Esophagus (tissue), 2 donors: ENCODE measurements around the gene KCP. TPM values are rescaled to one million over a fixed set of nuclear protein-coding genes. Genes with fewer than 3 reads are reported as not detected.
"Not testable (repeated sequence)": the region's sequence is repeated elsewhere in the genome, so short reads cannot be mapped to it uniquely, and the experiment has no call there.

ENCODE experiments used
- H3K27ac ChIP-seq, 2 donors: one replicate each; pipeline ENCODE4 v1.5.1; 2013; ENCODE audit warnings: low read depth in 2 of 2, mild to moderate bottlenecking in 2 of 2, inconsistent platforms in 1 of 2, low read length in 1 of 2, moderate library complexity in 1 of 2
- H3K27me3 ChIP-seq, 2 donors: one replicate each; pipeline ENCODE4 v1.6.1; 2013; ENCODE audit warnings: low read length in 2 of 2, control low read depth in 1 of 2, mild to moderate bottlenecking in 1 of 2; ENCODE audit not compliant: insufficient read depth in 2 of 2, control insufficient read depth in 1 of 2
- H3K36me3 ChIP-seq, 2 donors: one replicate each; pipeline ENCODE4 v1.6.1; 2013; ENCODE audit warnings: low read length in 1 of 2; ENCODE audit not compliant: control insufficient read depth in 2 of 2, insufficient read depth in 2 of 2
- H3K4me1 ChIP-seq, 2 donors: one replicate each; pipeline ENCODE4 v1.6.1; 2013; ENCODE audit warnings: low read length in 1 of 2; ENCODE audit not compliant: control insufficient read depth in 2 of 2, insufficient read depth in 2 of 2
- H3K4me3 ChIP-seq, 2 donors: one replicate each; pipeline ENCODE4 v1.5.1; 2013; ENCODE audit warnings: low read length in 2 of 2, mild to moderate bottlenecking in 2 of 2, low read depth in 1 of 2, moderate library complexity in 1 of 2
- H3K9me3 ChIP-seq, 2 donors: one replicate each; pipeline ENCODE4 v1.6.1; 2013; ENCODE audit warnings: mild to moderate bottlenecking in 2 of 2, low read depth in 1 of 2, low read length in 1 of 2, moderate library complexity in 1 of 2; ENCODE audit not compliant: control insufficient read depth in 2 of 2, insufficient read depth in 1 of 2
- WGBS, 2 donors: extraction: QIAGEN DNeasy Blood & Tissue Kit; methylation state at CpG; one replicate each; pipeline ENCODE4 v1.1.7; 2013; 5-methylcytosine and 5-hydroxymethylcytosine counted together
- polyA plus RNA-seq, 2 donors: library from polyadenylated mRNA; stranded (reverse); fragments of 200-250 nt; gene quantifications; one replicate each; pipeline ENCODE4 v1.2.3, GENCODE V29; 2013
- donor health status: healthy with polysubstance abuse.
- donor health status: Bipolar disorder and iron deficiency.

KCP gene
- polyA plus RNA-seq, 2 donors, result 1.4 to 5.5 TPM

DNA sequence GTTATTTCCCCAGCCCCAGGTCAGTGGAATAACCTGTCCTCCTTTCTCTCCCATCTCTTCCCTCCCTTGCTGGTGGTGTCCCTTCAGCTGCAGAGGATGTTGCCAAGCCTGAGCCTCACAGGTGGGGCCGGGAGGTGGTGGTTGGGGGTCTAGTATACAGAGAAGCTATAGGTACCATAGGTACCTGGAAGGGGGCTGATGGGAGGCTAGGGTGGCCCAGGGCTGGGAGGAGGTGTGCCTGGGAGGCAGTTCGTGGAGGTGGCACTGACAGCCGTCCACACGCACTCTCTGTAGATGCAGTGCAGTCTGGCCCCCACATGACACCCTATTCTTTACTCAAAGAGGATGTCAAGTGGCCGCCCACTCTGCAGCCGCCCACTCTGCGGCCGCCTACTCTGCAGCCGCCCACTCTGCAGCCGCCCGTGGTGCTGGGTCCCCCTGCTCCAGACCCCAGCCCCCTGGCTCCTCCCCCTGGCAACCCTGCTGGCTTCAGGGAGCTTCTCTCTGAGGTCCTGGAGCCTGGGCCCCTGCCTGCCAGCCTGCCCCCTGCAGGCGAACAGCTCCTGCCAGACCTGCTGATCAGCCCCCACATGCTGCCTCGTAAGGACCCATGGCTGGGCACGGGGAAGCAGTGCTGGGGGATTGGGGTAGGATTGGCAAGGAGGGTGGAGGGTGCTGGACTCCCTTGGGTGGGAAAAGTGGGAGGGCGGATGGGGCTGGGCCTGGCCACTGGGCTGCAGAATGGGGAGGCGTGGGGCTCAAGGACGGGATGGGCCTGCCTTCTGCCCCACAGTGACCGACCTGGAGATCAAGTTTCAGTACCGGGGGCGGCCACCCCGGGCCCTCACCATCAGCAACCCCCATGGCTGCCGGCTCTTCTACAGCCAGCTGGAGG lies 36.7 kb upstream of the KCP start:
- Histone ChIP-seq H3K4me3 (no peak overlapping the region), H3K36me3 (peaks cover 2 to 15% of the 10 kb centered on the region in 2 donors), H3K4me1 (peaks cover 0 to 7% of the 10 kb centered on the region in 2 donors), H3K27me3 (no peaks in the 10 kb centered on the region), H3K9me3 (no peaks in the 10 kb centered on the region), H3K27ac (no peak overlapping the region)
- WGBS, 2 donors, result 89 to 90% methylated on average over 17 to 22 of the region's 22 CpGs

DNA sequence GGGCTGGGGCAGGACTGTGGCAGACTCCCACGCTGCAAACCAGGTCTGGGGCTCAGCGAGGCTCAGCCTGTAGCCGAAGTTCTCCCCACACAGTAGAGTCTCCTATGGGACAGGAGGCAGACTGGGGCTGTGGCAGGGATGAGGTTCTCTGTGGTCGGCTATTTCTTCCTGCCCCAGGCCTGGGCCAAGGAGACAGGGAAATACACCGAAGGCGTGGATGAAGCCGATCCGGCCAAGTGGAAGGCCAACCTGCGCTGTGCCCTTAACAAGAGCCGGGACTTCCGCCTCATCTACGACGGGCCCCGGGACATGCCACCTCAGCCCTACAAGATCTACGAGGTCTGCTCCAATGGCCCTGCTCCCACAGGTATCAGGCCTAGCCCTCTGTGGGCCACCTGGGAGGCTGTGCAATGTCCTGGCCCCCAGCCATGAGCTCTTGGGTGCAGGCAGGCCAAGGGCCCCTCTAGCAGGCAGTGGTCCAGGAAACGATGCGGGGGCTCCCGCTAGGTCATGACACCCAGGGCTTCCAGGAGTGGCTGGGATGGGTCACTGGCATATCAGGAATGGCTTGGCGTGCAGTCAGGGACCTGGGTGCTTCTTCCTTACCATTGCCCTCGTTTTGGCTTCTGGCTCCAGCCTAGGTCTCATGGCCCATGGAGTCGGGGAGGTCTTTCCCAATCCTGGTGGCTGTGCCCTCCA lies 35.3 kb upstream of the KCP start:
- Histone ChIP-seq H3K36me3 (peaks cover 0 to 14% of the 10 kb centered on the region in 2 donors), H3K27ac (no peak overlapping the region), H3K27me3 (no peaks in the 10 kb centered on the region), H3K9me3 (no peaks in the 10 kb centered on the region), H3K4me3 (no peak overlapping the region), H3K4me1 (peaks cover 0 to 11% of the 10 kb centered on the region in 2 donors)
- WGBS, 2 donors, result 89 to 92% methylated on average over 21 of the region's 21 CpGs

DNA sequence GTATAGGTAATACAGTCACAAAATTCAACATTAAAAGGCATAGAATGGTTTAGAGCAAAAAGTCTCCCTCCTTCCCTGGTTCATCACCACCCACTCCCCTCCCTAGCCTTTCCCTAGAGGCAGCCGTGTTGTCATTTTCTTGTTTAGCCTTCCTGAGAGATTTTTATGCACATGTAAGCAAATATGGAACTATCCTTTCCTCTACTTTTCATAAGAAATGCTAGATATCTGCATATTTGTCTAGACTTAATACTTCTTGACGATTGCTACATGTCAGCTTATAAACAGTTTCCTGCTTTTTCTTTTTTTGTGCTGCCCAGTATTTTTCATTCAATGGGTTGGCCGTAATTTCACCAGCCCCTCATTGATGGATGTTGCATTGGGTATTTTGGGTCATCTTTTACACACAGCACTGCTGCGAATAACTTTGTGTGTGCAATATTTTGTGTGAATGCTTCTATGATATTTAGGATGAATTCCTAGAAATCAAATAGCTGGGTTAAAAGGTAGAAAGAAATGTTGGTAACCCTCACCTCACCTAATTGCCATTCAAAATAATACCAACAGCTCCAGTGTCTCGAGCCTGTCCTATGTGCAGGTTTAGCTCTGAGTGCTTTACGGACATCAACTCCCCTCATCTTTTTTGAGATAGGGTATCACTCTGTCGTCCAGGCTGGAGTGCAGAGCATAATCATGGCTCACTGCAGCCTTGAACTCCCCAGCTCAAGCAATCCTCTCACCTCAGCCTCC lies 34.2 kb upstream of the KCP start:
- H3K4me1 ChIP-seq, result peaks cover 3 to 19% of the 10 kb centered on the region in 2 donors
- H3K27me3 ChIP-seq, result no peaks in the 10 kb centered on the region
- H3K9me3 ChIP-seq, result no peaks in the 10 kb centered on the region
- H3K4me3 ChIP-seq, result no peak overlapping the region
- 73 to 74% methylated on average over 7 of the region's 7 CpGs for WGBS, 2 donors
- H3K36me3 ChIP-seq, result peaks cover 0 to 14% of the 10 kb centered on the region in 2 donors
- no peak overlapping the region for H3K27ac ChIP-seq

DNA sequence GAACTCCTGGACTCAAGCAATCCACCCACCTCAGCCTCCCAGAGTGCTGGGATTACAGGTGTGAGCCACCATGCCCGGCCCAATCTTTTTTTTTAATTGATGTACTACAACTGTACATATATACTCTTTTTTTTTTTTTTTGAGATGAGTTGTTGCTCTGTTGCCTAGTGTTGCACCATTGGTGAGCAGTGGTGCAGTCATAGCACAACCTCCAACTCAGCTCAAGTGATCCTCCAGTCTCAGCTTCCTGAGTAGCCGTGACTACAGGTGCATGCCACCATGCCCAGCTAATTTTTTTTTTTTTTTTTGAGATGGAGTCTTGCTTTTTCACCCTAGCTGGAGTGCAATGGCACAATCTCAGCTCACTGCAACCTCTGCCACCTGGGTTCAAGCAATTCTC lies 32.7 kb upstream of the KCP start:
- H3K4me1 ChIP-seq, result peaks cover 4 to 19% of the 10 kb centered on the region in 2 donors
- not testable (repeated sequence) for H3K4me3 ChIP-seq, H3K27me3 ChIP-seq, H3K9me3 ChIP-seq, H3K27ac ChIP-seq, H3K36me3 ChIP-seq
- WGBS, 2 donors, result 94 to 95% methylated on average over 2 of the region's 2 CpGs

DNA sequence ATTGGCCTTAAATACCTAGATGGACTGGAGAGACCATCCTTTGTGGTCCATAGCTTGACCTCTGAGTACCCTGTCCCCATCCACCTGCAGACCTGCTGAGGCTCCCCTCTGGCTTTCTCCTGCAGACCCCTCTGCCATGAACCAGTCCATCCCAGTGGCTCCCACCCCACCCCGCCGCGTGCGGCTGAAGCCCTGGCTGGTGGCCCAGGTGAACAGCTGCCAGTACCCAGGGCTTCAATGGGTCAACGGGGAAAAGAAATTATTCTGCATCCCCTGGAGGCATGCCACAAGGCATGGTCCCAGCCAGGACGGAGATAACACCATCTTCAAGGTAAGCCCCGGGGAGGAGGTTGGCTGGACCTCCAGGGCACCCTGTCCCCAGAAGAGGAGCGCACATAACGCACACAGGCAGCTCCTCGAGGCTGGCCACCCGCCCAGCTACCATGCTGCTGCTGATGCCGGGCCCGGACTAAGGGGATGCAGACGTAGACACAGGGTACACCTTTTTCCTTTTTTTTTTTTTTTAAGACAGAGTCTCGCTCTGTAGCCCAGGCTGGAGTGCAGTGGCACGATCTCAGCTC lies 31.5 kb upstream of the KCP start:
- no peaks in the 10 kb centered on the region for H3K27me3 ChIP-seq
- H3K9me3 ChIP-seq, result no peaks in the 10 kb centered on the region
- WGBS, 2 donors, result 87 to 88% methylated on average over 14 to 16 of the region's 16 CpGs
- H3K4me3 ChIP-seq, result no peak overlapping the region
- peaks cover 0 to 8% of the 10 kb centered on the region in 2 donors for H3K36me3 ChIP-seq
- H3K4me1 ChIP-seq, result peaks cover 4 to 16% of the 10 kb centered on the region in 2 donors
- no peak overlapping the region for H3K27ac ChIP-seq

DNA sequence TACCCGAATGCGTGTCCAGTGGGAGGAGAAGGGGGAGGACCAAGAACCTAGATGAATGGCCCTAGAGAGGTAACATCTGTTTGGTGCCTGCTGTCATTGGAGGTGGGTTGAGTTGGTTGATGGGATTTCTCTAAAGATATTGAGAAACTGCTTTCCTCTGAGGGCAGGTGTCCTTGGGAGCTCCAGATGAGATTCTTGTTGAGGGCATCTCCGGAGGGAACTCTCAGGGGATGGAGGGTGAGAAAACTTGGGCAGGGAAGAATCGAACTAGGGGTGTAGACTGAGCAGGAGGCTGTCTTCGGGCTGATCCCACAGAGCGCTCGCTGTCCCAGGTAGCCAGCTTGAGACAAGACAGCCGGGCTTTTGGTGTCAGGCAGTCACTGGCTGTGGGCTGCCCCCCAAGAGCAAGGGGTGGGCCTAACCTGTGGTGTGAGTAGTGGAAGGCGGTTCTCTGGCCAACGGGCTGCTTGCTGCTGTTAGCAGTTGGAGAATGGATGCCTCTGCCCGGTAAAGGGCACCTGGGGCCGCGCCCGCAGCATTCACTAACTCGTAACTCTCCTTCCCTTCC lies 30.9 kb upstream of the KCP start:
- WGBS, 2 donors, result 82 to 89% methylated on average over 15 of the region's 15 CpGs
- Histone ChIP-seq H3K4me3 (no peak overlapping the region), H3K27me3 (no peaks in the 10 kb centered on the region), H3K9me3 (no peaks in the 10 kb centered on the region), H3K27ac (no peak overlapping the region), H3K4me1 (peaks cover 4 to 16% of the 10 kb centered on the region in 2 donors), H3K36me3 (peaks cover 0 to 5% of the 10 kb centered on the region in 2 donors)

DNA sequence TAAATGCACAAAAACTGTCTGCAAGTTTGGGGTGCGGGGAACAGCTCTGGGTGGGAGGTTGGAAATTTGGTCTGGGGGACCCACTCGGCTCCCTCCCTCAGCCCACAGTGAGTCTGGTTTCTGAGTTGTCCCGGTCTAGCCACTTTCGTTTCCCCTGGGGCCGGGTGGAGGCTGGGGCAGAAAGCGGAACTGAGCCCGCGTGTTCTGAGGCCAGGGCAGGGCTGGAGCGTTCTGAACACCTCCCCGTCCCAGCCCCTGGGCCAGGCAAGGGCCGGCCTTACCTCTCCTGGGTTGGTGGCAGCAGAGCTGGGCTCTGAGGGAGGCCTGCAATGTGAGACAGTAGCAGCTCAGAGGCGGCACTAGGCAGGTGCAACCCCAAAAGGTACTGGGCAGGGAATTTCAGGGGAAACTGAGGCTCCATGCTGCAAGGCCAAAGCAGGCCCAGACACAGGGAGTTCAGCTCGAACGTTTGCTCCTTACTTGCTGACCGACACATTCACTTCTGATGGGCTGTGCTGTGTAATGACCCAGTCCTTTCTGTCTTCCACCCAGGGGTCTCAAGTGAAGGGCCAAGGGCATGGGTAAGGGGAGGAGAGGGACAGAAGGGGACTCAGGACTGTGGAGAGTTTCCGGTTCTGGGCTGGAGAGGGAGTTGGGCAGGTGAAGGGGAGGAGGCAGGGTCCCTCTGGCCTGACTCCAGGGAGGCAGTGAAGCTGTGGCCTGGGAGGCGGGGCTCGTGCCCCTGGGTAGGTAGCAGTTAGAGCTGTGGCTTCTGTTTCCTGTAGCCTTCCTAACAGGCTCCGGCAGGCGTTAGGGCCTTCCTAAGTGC lies 30.2 kb upstream of the KCP start:
- H3K36me3 ChIP-seq, result no peaks in the 10 kb centered on the region
- H3K4me1 ChIP-seq, result peaks cover 4 to 16% of the 10 kb centered on the region in 2 donors
- H3K4me3 ChIP-seq, result no peak overlapping the region
- 70% methylated on average over 20 of the region's 20 CpGs for WGBS, 2 donors
- H3K27me3 ChIP-seq, result no peaks in the 10 kb centered on the region
- no peaks in the 10 kb centered on the region for H3K9me3 ChIP-seq
- no peak overlapping the region for H3K27ac ChIP-seq

DNA sequence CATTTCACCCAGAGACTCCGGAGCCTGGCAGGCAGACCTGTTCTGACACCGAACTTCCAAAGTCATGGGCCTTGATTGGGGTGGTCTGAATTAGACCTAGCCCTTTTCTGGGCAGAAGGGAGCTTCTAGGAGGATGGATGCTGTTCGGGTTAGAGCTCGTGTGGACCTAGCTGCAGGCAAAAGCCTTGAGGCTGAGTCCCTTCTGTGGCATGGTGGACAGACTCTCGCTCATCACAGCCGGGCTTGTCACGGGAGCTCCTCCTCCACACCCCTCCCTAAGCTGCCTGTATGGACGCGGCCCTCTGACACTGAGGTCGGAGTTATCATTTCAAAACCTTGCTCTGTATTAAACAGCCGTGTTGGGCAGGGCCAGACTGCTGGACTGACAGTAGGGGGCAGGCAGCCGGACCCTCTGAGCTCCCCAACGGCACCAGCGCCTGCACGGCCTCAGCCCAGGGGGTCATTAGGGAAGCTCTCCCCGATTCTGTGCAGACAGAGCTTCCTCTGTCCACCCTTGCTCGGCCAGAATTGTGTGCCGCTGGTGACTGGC lies 29.4 kb upstream of the KCP start:
- H3K9me3 ChIP-seq, result no peaks in the 10 kb centered on the region
- peaks cover 4 to 16% of the 10 kb centered on the region in 2 donors for H3K4me1 ChIP-seq
- no peak overlapping the region for H3K27ac ChIP-seq
- H3K36me3 ChIP-seq, result no peaks in the 10 kb centered on the region
- no peaks in the 10 kb centered on the region for H3K27me3 ChIP-seq
- 78 to 81% methylated on average over 18 of the region's 18 CpGs for WGBS, 2 donors
- H3K4me3 ChIP-seq, result no peak overlapping the region
